Stimulated activated CD8-positive, alpha-beta memory T cell treated with anti-CD3 and anti-CD28 coated beads, Interleukin-2, amount 100 ng/mL, for 1 hour (primary cell): ENCODE measurements around the gene HSPA1L.
"Not testable (repeated sequence)": the region's sequence is repeated elsewhere in the genome, so short reads cannot be mapped to it uniquely, and the experiment has no call there.

ENCODE experiments used
- DNase-seq, 2 donors: peaks; one replicate each; pipeline ENCODE4 v3.0.0-alpha.2; 2020; ENCODE audit warnings: low read depth in 2 of 2

The HSPA1L gene

DNA sequence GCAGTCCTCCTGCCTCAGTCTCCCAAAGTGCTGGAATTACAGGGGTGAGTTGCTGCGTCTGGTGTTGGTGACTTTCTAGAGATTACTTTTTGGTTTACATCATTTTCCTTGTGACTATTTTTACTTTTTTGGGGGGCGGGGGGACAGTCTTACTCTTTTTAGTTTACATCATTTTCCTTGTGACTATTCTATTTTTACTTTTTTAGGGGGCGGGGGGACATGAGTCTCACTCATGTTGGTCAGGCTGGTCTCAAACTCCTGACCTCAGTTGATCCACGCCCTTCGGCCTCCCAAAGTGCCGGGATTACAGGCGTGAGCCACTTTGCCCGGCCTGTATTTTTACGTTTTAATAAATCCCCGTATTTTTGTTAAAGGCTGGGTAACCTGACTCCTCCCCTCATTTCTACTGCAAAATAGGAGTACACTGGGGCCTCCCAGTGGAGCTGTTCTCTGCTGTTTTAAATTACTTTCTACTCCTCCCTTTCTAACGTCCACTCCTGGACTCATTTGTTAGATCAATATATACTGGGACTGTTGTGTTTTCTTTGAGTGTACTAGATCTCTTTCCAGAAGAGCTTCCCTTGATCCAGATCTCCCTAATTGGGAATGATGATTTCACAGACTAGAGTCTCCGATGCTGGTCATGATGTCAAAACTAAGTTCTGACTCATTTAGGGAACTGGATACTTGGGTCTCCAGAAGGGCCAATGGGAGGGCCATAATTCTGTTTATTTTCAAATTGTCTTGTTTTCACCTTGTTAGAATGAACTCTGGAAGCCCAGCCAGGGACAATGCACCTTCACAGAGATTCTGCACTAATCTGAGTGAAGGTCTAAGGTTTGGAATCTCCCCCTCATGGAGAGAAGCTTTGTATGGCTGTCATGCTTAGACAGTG is 21.6 kb upstream of the HSPA1L start:
- DNase-seq: no peak

DNA sequence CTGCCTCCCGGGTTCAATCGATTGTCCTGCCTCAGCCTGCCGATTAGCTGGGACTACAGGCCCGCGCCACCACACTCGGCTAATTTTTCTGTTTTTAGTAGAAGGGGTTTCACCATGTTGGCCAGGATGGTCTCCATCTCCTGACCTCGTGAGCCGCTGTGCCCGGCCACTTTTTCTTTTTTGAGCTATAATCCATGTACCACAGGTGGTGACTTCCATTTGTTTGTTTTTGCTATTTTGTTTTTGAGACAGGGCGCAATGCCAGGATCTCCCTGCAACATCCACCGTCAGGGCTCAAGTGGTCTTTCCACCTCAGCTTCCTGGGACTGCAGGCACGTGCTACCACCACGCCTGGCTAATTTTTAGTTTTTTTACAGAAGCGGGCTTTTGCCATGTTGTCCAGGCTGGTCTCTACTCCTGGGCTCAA is 21.0 kb upstream of the HSPA1L start:
- no peak for DNase-seq

GRCh38 chr6:31834367-31835250 is 19.5 kb upstream of the HSPA1L start:
- peak; percentile 52 to 63 for DNase-seq

GRCh38 chr6:31831350-31832215 is 16.5 kb upstream of the HSPA1L start:
- no peak for DNase-seq

DNA sequence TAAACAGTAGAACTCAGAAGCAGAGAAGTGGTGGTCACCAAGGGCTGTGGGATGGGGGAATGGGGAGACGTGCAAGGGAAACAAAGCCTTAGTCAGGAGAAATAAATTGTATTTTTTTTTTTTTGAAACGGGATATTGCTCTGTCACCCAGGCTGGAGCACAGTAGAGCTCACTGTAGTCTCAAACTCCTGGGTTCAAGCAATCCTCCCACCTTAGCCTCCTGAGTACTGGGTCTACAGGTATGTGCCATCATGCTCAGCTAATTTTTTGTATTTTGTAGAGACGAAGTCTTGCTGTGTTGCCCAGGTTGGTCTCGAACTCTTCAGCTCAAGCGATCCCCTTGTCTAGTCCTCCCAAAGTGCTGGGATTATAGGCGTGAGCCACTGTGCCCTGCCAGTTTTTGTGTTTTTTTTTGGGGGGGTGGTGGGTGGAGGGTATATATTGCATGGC is 15.8 kb upstream of the HSPA1L start:
- no peak for DNase-seq

- no peak for DNase-seq
Measured at GRCh38 chr6:31829633-31830283, 14.7 kb upstream of the HSPA1L start.

DNA sequence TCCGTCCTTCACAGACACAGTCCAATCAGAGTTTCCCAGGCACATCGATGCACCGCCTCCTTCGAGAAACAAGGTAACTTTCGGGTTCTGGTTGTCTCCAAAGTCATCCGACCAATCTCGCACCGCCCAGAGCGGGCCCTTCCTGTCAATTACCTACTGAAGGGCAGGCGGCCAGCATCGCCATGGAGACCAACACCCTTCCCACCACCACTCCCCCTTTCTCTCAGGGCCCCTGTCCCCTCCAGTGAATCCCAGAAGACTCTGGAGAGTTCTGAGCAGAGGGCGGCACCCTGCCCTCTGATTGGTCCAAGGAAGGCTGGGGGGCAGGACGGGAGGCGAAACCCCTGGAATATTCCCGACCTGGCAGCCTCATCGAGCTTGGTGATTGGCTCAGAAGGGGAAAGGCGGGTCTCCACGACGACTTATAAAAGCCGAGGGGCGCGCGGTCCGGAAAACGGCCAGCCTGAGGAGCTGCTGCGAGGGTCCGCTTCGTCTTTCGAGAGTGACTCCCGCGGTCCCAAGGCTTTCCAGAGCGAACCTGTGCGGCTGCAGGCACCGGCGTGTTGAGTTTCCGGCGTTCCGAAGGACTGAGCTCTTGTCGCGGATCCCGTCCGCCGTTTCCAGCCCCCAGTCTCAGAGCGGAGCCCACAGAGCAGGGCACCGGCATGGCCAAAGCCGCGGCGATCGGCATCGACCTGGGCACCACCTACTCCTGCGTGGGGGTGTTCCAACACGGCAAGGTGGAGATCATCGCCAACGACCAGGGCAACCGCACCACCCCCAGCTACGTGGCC is 12.4 kb upstream of the HSPA1L start, which contains the start of gene HSPA1B:
TSS of gene HSPA1B (plus strand) at position 453 of the 794 bp plus-strand sequence. CDS start at position 666, 213 bp downstream.
- peak; percentile 78 to 80 for DNase-seq

DNA sequence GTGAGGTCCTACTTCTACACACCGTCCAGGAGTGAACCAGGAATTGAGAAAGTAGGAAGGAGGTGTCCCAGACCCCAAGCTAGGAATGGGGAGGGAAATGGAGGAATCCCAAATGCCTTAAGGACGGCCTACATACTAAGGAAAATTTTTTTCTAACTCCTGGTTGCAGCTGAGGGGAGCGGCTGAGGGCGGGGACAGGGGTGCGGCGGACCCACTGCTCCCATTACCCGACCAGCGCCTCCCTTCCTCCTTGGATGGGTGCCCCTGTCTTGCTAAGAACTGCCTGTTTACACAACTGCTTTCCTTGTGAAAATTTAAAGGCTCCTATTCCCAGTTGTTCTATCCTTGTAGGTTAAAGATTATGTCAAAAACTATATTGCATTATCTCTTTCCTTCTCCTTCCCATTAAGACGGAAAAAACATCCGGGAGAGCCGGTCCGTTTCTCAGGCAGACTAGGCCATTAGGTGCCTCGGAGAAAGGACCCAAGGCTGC is 11.8 kb upstream of the HSPA1L start:
- no peak for DNase-seq

DNA sequence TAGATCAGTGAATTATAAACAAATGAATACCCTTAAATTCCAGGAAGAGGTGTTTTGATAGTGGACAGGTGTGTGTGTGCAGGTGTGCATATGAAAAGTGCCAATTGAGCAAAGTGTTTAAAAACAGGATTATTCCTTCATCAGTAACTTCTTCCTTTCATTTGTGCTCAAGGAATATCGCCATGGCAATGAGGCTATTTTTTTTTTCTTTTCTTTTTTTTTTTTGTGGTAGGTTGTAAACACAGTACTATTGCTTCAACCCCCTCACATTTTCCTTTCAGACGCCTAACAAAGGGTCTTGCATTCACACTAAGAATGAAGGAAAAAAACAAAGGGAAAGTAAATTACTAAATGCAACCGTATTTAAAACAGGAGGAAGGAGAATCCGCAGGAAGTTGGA is 10.5 kb upstream of the HSPA1L start:
- no peak for DNase-seq

GRCh38 chr6:31823592-31824196 is 8.6 kb upstream of the HSPA1L start:
- DNase-seq: not testable (repeated sequence)

GRCh38 chr6:31822036-31822821 is 7.1 kb upstream of the HSPA1L start:
- DNase-seq: peak; percentile 39 to 42

DNA sequence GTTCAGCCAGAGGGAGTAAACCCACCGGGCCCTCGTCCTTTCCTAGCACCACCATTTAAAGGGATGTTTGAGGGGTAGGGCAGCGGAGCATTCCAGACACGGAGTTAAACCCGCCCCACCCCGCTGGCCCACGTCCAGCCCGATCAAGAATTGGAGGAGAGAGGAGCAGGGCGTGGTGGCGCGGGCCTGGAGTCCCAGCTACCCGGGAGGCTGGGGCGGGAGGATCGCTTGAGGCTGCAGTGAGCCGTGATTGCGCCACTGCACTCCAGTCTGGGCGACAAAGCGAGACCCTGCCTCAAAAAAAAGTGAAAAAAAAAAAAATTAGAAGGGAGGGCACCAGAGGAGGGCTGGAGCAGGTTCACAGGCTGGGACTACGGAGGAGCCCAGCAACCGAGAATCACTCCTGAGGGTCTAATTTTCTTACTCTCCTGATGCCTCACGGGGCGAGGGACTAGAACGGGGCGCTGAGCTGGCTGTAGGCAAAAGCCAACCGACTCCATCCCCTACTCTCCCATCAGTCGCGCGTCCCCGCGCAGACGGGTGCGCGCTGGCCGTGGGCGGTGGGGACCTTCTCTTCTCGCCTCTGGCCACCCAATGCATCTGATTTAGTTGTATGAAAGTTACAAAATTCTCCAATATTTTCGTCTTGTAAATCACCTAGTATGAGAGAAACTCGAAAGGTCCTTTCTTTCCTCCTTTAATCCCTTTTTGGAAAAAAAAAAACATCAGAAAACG is 6.4 kb upstream of the HSPA1L start:
- peak in 1 of 2 donors; percentile 32 for DNase-seq

GRCh38 chr6:31820399-31820798 is 5.3 kb upstream of the HSPA1L start:
- not testable (repeated sequence) for DNase-seq

DNA sequence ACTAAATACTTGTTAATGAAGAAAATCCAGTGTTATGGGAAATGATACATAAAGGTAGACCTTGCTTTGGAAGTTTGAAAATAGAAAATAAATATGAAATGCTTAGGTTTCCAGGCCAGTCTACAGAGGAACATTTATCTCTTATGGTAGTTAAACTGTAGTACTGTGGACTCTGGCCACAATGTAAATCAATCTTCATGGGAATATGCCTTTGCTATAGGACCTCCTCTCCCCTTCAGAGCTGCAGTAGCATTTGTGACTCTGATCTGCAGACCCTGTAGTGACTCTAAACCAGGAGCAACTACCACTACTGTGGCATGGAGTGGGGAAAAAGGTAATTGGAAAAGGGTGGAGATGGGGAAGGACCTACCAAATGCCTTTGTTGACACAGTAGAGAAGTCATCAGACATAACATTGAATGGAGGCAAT is 4.8 kb upstream of the HSPA1L start:
- no peak for DNase-seq

DNA sequence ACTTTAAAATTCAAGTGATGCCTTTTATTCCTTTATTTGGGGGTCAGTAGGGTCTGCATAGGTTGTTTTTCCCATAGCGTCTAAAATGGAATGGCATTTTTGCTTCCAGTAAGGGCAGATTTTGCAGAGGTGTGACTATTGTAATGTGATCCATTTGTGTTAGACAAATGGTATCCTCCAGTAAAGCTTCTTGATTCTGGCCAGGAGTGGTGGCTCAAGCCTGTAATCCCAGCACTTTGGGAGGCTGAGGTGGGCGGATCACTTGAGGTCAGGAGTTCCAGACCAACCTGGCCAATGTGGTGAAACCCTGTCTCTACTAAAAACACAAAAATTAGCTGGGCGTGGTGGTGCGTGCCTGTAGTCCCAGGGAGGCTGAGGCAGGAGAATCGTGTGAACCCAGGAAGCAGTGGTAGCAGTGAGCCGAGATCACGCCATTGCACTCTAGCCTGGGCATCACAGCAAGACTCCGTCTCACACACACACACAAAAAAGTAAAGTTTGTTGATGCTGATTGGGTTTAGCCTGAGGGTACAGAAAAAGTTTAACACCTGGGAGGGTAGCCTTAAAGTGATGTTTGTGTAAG is 2.9 kb upstream of the HSPA1L start:
- DNase-seq: not testable (repeated sequence)

DNA sequence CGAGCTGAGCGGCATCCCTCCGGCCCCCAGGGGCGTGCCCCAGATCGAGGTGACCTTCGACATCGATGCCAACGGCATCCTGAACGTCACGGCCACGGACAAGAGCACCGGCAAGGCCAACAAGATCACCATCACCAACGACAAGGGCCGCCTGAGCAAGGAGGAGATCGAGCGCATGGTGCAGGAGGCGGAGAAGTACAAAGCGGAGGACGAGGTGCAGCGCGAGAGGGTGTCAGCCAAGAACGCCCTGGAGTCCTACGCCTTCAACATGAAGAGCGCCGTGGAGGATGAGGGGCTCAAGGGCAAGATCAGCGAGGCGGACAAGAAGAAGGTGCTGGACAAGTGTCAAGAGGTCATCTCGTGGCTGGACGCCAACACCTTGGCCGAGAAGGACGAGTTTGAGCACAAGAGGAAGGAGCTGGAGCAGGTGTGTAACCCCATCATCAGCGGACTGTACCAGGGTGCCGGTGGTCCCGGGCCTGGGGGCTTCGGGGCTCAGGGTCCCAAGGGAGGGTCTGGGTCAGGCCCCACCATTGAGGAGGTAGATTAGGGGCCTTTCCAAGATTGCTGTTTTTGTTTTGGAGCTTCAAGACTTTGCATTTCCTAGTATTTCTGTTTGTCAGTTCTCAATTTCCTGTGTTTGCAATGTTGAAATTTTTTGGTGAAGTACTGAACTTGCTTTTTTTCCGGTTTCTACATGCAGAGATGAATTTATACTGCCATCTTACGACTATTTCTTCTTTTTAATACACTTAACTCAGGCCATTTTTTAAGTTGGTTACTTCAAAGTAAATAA is 2.2 kb upstream of the HSPA1L start:
- not testable (repeated sequence) for DNase-seq

DNA sequence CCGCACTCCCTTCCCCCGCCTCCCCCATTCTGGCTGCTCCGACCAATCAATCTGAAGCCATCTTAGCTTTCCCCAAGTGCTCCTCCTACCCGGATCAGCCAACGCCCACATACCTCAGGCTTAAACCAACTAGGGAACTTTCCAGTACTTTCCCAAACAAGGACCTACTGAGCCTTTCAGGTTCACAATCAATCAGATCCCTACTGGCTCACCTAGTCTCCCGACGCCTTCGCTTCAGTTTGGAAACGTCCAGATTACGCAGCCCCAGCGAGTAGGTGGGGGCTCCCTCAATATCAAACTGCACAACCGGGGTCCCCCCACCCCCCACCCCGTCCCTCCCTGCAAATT is 432 bp downstream of the HSPA1L start:
- DNase-seq: peak in 1 of 2 donors; percentile 51
